Neural progenitor cell (in vitro differentiated cells): ENCODE measurements around the gene TBC1D4. TPM values are rescaled to one million over a fixed set of nuclear protein-coding genes. Genes with fewer than 3 reads are reported as not detected.

Source experiments
- DNase-seq: peaks from one replicate; pipeline ENCODE4 v3.0.0-alpha.2; 2016; ENCODE audit warnings: low spot score
- H2AFZ ChIP-seq: fragments of 200-600 bp; sonication (generic); replicated peaks from 2 replicates; pipeline ENCODE4 v1.6.1; 2016; ENCODE audit warnings: antibody characterized with exemption
- H3F3A ChIP-seq: fragments of 200-600 bp; sonication (generic); 2 replicates; pipeline ENCODE4 v1.6.1; 2016; ENCODE audit warnings: antibody characterized with exemption, low read depth
- H3K27ac ChIP-seq: fragments of 200-600 bp; sonication (generic); 2 replicates; pipeline ENCODE4 v1.5.1; 2016; ENCODE audit warnings: mild to moderate bottlenecking
- H3K27me3 ChIP-seq: fragments of 200-600 bp; sonication (generic); 2 replicates; pipeline ENCODE4 v1.6.1; 2016; ENCODE audit warnings: mild to moderate bottlenecking, moderate library complexity
- H3K36me3 ChIP-seq: fragments of 200-600 bp; sonication (generic); 2 replicates; pipeline ENCODE4 v1.5.1; 2016
- H3K4me1 ChIP-seq: fragments of 200-600 bp; sonication (generic); 2 replicates; pipeline ENCODE4 v1.6.1; 2016; ENCODE audit warnings: mixed run types
- H3K4me2 ChIP-seq: fragments of 200-600 bp; sonication (generic); 2 replicates; pipeline ENCODE4 v1.6.1; 2016
- H3K4me3 ChIP-seq: fragments of 200-600 bp; sonication (generic); 2 replicates; pipeline ENCODE4 v1.5.1; 2016
- H3K79me2 ChIP-seq: fragments of 200-600 bp; sonication (generic); 2 replicates; pipeline ENCODE4 v1.6.1; 2016; ENCODE audit warnings: low read depth
- H3K9ac ChIP-seq: fragments of 200-600 bp; sonication (generic); 2 replicates; pipeline ENCODE4 v1.6.1; 2016
- H3K9me3 ChIP-seq: fragments of 200-600 bp; sonication (generic); 2 replicates; pipeline ENCODE4 v1.5.1; 2016; ENCODE audit warnings: low read depth
- H4K20me1 ChIP-seq: fragments of 200-600 bp; sonication (generic); 2 replicates; pipeline ENCODE4 v1.6.1; 2016; ENCODE audit warnings: low read depth
- H3K27ac Mint-ChIP-seq: 3 replicates; pipeline ENCODE4 v1.8.0; 2021; ENCODE audit warnings: mixed read lengths
- H3K27me3 Mint-ChIP-seq: 2 replicates; pipeline ENCODE4 v1.8.0; 2022; ENCODE audit warnings: low read depth, mild to moderate bottlenecking, inconsistent platforms, moderate library complexity, mixed read lengths; ENCODE audit not compliant: insufficient read depth
- H3K36me3 Mint-ChIP-seq: 3 replicates; pipeline ENCODE4 v1.8.0; 2021; ENCODE audit warnings: mixed read lengths
- H3K4me1 Mint-ChIP-seq: 3 replicates; pipeline ENCODE4 v1.8.0; 2021; ENCODE audit warnings: mixed read lengths
- H3K4me3 Mint-ChIP-seq: 3 replicates; pipeline ENCODE4 v1.8.0; 2021; ENCODE audit warnings: mild to moderate bottlenecking, moderate library complexity, mixed read lengths
- H3K9me3 Mint-ChIP-seq: 3 replicates; pipeline ENCODE4 v1.8.0; 2020; ENCODE audit warnings: mixed read lengths
- EZH2 ChIP-seq: fragments of 200-600 bp; sonication (generic); IDR thresholded peaks from 2 replicates; pipeline ENCODE4 v1.6.1; 2017; ENCODE audit warnings: antibody characterized with exemption, mild to moderate bottlenecking, moderate library complexity
- EZH2phosphoT487 ChIP-seq: fragments of 200-600 bp; sonication (generic); IDR thresholded peaks from 2 replicates; pipeline ENCODE4 v1.6.1; 2017; ENCODE audit warnings: antibody characterized with exemption
- total RNA-seq: library from RNA; depleted of rRNA; stranded (reverse); fragments of >200 nt; gene quantifications from 2 replicates; pipeline ENCODE4 v1.2.3, GENCODE V29; 2015; ENCODE audit warnings: low replicate concordance
- TF ChIP-seq, protein P1 (sequence below): fragments of 200-600 bp; sonication (generic); IDR thresholded peaks from 2 replicates; pipeline ENCODE4 v1.5.1; 2017; ENCODE audit warnings: antibody characterized with exemption, mild to moderate bottlenecking

TBC1D4 gene
- total RNA-seq, 1 donor from 2014 or later: 14.3 TPM

DNA sequence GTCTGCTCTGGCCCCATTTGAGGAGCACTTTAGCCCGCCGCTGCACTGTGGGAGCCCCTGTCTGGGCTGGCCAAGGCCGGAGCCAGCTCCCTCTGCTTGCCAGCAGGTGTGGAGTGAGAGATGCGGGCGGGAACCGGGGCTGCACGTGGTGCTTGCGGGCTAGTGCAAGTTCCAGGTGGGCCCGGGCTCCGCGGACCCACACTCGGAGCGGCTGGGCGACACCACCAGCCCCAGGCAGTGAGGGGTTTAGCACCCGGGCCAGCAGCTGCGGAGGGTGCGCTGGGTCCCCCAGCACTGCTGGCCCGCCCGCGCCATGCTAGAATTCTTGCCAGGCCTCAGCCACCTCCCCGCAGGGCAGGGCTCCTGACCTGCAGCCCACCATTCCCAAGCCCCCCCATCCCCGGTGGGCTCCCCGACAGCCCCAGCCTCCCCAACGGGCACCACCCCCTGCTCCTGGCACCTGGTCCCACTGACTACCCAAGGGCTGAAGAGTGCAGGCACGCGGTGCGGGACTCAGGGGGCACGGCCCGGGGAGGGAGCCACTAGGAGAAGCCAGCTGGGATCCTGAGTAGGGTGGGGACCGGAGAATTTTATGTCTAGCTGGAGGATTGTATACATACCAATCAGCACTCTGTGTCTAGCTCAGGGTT is 36.6 kb upstream of the TBC1D4 start:
- no peak overlapping the region for H3K4me3 ChIP-seq
- Mint-ChIP-seq H3K36me3 (no peaks in the 10 kb centered on the region), H3K9me3 (peaks cover 4% of the 10 kb centered on the region), H3K4me1 (no peaks in the 10 kb centered on the region), H3K27me3 (peaks cover 4% of the 10 kb centered on the region), H3K27ac (no peak overlapping the region), H3K4me3 (no peak overlapping the region)
- H3K4me1 ChIP-seq: no peaks in the 10 kb centered on the region
- no peak overlapping the region for H3K9ac ChIP-seq
- no peak overlapping the region for H2AFZ ChIP-seq
- H4K20me1 ChIP-seq: no peaks in the 10 kb centered on the region
- TF ChIP-seq, protein P1, sequence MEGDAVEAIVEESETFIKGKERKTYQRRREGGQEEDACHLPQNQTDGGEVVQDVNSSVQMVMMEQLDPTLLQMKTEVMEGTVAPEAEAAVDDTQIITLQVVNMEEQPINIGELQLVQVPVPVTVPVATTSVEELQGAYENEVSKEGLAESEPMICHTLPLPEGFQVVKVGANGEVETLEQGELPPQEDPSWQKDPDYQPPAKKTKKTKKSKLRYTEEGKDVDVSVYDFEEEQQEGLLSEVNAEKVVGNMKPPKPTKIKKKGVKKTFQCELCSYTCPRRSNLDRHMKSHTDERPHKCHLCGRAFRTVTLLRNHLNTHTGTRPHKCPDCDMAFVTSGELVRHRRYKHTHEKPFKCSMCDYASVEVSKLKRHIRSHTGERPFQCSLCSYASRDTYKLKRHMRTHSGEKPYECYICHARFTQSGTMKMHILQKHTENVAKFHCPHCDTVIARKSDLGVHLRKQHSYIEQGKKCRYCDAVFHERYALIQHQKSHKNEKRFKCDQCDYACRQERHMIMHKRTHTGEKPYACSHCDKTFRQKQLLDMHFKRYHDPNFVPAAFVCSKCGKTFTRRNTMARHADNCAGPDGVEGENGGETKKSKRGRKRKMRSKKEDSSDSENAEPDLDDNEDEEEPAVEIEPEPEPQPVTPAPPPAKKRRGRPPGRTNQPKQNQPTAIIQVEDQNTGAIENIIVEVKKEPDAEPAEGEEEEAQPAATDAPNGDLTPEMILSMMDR: no peak
- TF ChIP-seq EZH2 (no peak), EZH2phosphoT487 (no peak)
- no peak overlapping the region for H3K4me2 ChIP-seq
- H3F3A ChIP-seq: no peaks in the 10 kb centered on the region
- DNase-seq: no peak
- no peaks in the 10 kb centered on the region for H3K36me3 ChIP-seq
- no peaks in the 10 kb centered on the region for H3K9me3 ChIP-seq
- no peaks in the 10 kb centered on the region for H3K79me2 ChIP-seq
- no peaks in the 10 kb centered on the region for H3K27me3 ChIP-seq
- no peak overlapping the region for H3K27ac ChIP-seq

DNA sequence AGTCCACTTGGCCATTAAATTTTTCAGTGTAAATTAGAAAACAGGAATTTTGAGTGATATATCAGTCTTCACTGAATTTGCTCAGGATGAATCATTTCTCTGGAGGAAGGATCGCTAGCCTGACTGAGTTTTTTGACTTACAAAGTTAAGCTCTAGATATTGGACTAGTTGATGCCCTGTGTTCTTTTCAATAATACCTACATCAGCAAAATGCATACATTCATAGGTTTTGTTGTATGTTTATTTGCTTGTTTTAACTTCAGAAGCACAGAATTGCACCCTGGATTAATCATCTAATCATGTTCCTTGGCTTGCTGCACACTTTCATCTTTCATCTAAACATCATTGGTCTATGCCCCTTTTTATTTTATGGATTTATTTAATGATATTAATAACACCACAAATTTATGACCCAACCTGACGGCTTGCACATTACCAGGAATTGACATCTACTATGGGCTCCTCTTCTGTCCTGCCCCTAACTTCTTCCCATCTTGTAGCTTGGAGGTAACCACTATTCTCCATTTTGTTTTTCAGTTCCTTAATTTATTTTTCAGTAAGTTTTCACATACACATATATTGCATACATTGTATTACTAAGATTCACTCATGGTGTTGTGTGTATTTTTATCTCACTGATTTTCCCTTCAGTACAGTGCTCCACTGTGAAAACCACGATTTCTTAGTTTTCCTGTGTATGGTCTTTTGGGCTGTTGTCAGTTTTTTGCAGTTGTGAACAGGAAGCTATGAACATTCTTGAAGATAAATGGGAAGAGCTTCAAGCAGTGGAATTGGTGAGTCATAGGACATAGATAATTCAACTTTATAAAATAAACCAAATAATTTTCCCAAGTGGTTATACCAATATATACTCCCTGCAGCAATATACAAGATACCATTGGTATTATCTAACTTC is 32.4 kb upstream of the TBC1D4 start:
- Histone ChIP-seq H3K36me3 (no peaks in the 10 kb centered on the region), H2AFZ (no peak overlapping the region), H3K27me3 (no peaks in the 10 kb centered on the region), H3K4me3 (no peak overlapping the region), H4K20me1 (no peaks in the 10 kb centered on the region), H3F3A (no peaks in the 10 kb centered on the region), H3K27ac (no peak overlapping the region), H3K4me2 (no peak overlapping the region), H3K9ac (no peak overlapping the region), H3K9me3 (no peaks in the 10 kb centered on the region), H3K79me2 (no peaks in the 10 kb centered on the region), H3K4me1 (no peaks in the 10 kb centered on the region)
- no peak overlapping the region for H3K4me3 Mint-ChIP-seq
- H3K27ac Mint-ChIP-seq: no peak overlapping the region
- H3K36me3 Mint-ChIP-seq: no peaks in the 10 kb centered on the region
- TF ChIP-seq EZH2phosphoT487 (no peak), EZH2 (no peak)
- TF ChIP-seq, protein P1: no peak
- no peaks in the 10 kb centered on the region for H3K4me1 Mint-ChIP-seq
- H3K27me3 Mint-ChIP-seq: peaks cover 4% of the 10 kb centered on the region
- H3K9me3 Mint-ChIP-seq: peaks cover 4% of the 10 kb centered on the region
- DNase-seq: no peak

DNA sequence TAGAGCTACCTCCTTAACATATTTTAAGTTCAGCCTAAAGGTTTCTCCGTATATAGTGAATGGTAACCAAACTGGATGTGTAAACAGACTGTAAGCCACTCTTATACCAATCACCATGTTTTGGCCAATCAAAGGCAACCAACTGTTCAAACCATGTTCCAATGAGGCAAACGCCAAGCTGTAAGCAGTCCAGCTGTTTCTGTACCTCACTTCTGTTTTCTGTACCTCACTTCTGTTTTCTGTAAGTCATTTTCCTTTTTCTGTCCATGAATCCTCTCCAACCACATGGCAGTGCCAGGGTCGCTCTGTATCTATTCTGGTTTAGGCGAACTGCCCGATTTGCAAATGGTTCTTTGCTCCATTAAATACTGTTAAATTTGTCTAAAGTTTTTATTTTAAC is 31.3 kb upstream of the TBC1D4 start:
- no peak for DNase-seq
- Mint-ChIP-seq H3K4me1 (no peaks in the 10 kb centered on the region), H3K36me3 (no peaks in the 10 kb centered on the region), H3K27ac (no peak overlapping the region), H3K4me3 (no peak overlapping the region), H3K27me3 (peaks cover 2% of the 10 kb centered on the region), H3K9me3 (no peaks in the 10 kb centered on the region)
- Histone ChIP-seq H2AFZ (no peak overlapping the region), H3K9me3 (no peaks in the 10 kb centered on the region), H3K79me2 (no peaks in the 10 kb centered on the region), H3K36me3 (no peaks in the 10 kb centered on the region), H3K4me1 (no peaks in the 10 kb centered on the region), H3F3A (no peaks in the 10 kb centered on the region), H3K27ac (no peak overlapping the region), H3K4me3 (no peak overlapping the region), H4K20me1 (no peaks in the 10 kb centered on the region), H3K27me3 (no peaks in the 10 kb centered on the region), H3K9ac (no peak overlapping the region), H3K4me2 (no peak overlapping the region)
- TF ChIP-seq, protein P1: no peak
- TF ChIP-seq EZH2phosphoT487 (no peak), EZH2 (no peak)
